SU-DHL-6 (cell line): ENCODE measurements around the gene C3orf80.

Experiments used
- CTCF ChIP-seq: fragments of 200-600 bp; sonication (generic); IDR thresholded peaks from one replicate; pipeline ENCODE4 v1.5.1; 2017; ENCODE audit warnings: antibody characterized with exemption, mild to moderate bottlenecking, low read length, moderate library complexity; ENCODE audit not compliant: insufficient read depth, poor library complexity, severe bottlenecking
- EZH2phosphoT487 ChIP-seq: fragments of 200-600 bp; sonication (generic), shearing (Covaris generic); conservative IDR thresholded peaks from 2 replicates; pipeline ENCODE4 v1.6.1; 2018; ENCODE audit warnings: mild to moderate bottlenecking, antibody characterized with exemption, low read length, moderate library complexity, mixed read lengths

DNA sequence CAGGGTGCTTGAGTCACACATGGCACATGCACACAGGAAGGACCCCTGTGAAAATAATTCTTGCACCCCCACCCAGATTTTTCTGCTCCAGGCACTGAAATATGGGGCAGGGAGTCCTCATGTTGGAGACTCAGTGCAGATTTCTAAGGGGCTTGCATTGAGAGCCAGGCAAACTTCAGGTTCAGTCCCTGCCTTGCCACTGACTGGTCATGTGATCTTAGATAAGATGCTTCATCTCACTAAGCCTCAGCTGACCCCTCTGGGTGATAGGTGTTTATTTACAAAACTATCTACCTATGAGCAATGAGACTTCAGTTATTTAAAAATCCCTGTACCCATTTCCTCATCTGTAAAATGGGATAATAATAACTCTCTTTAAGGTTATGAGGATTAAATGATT lies 30.1 kb upstream of the C3orf80 start:
- TF ChIP-seq CTCF (no peak), EZH2phosphoT487 (no peak)
